OCI-M2 (cell line): Measurements from ENCODE around the gene SDF4.

Experiments
- DNase-seq: peaks from one replicate; lab custom pipeline; 2025; ENCODE audit not compliant: unreplicated experiment; lab: John Stamatoyannopoulos, UW

The SDF4 gene

GRCh38 chr1:1231400-1232207 lies at the start of gene SDF4:
SDF4 (minus strand) TSS chr1:1232001; CDS start chr1:1228772, 3,229 bp downstream.
- DNase-seq = peak; percentile 57

- DNase-seq = no peak
Measured at GRCh38 chr1:1280782-1281481, 49.1 kb upstream of the SDF4 start.

GRCh38 chr1:1279028-1279427 lies 47.2 kb upstream of the SDF4 start:
- DNase-seq = no peak

GRCh38 chr1:1278620-1279019 lies 46.8 kb upstream of the SDF4 start:
- DNase-seq = no peak

GRCh38 chr1:1275836-1276235 lies 44.0 kb upstream of the SDF4 start:
- no peak for DNase-seq

- no peak for DNase-seq
Measured at GRCh38 chr1:1274931-1275431, 43.2 kb upstream of the SDF4 start.

- DNase-seq = no peak
Measured at GRCh38 chr1:1274299-1274930, 42.6 kb upstream of the SDF4 start.

- peak; percentile 14 for DNase-seq
Measured at GRCh38 chr1:1273512-1274298, 41.9 kb upstream of the SDF4 start, which contains the start of gene UBE2J2. UBE2J2 (minus strand) TSS chr1:1273854; CDS start chr1:1267992, 5,862 bp downstream.

GRCh38 chr1:1273209-1273511 lies 41.4 kb upstream of the SDF4 start:
- no peak for DNase-seq

GRCh38 chr1:1272341-1273208 lies 40.8 kb upstream of the SDF4 start:
- DNase-seq = no peak

GRCh38 chr1:1270813-1271212 lies 39.0 kb upstream of the SDF4 start:
- DNase-seq = no peak

GRCh38 chr1:1268284-1268682 lies 36.5 kb upstream of the SDF4 start:
- no peak for DNase-seq

- DNase-seq = no peak
Measured at GRCh38 chr1:1267488-1268283, 35.9 kb upstream of the SDF4 start.

GRCh38 chr1:1264868-1265272 lies 33.1 kb upstream of the SDF4 start:
- no peak for DNase-seq

GRCh38 chr1:1264026-1264425 lies 32.2 kb upstream of the SDF4 start:
- DNase-seq = no peak

- DNase-seq = no peak
Measured at GRCh38 chr1:1262758-1263157, 31.0 kb upstream of the SDF4 start.

- DNase-seq = no peak
Measured at GRCh38 chr1:1262071-1262470, 30.3 kb upstream of the SDF4 start.

- no peak for DNase-seq
Measured at GRCh38 chr1:1260843-1261560, 29.2 kb upstream of the SDF4 start.
